GM21717 (cell line): Measurements from ENCODE around the gene FDXR.

ENCODE experiments used
- ATAC-seq: cut with Tn5 transposase; IDR thresholded peaks from one replicate; pipeline ENCODE4 v1.9.1; 2021; ENCODE audit warnings: mild to moderate bottlenecking, moderate library complexity; ENCODE audit not compliant: unreplicated experiment

The FDXR gene

GRCh38 chr17:74839990-74840852, 32.6 kb downstream of the FDXR start:
- no peak for ATAC-seq

GRCh38 chr17:74838274-74838673, 34.5 kb downstream of the FDXR start:
- ATAC-seq: no peak

DNA sequence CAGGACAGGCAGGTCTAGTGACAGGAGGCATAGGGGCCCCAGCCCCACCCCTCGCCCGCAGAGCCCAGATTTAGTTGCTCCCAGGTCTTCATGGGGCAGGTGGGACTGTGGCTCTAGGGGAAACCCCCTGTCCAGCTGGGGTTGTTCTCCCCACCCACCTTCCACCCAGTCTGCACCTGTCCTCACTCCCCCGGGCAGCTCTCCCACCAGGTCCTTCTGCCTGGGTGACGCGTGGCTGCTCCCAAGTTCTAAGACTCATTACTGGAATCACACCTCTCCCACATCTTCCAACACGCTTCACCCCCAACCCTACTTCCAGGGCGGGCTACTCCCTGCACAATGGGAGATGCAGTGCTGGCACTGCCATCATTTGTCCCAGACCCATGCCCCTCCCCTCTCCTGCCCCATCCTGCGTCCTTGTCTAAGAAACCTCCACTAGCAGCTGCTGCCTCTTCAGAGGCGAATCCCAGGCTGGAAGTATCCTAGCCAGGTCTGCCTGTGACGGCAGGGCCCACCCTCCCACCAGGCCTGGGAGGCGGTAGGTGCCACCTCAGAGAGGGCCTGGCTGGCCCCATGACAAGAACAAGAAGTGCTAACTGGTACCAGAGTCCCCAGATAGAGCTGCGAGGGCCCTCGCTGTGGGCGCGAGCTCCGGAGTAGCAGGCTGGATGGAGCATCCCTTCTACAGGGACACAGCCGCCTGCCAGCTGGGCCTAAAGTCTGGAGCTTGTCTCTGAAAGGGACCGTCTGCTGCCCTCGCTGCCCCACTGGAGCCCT, 35.9 kb downstream of the FDXR start:
- no peak for ATAC-seq

GRCh38 chr17:74836191-74836590, 36.6 kb downstream of the FDXR start:
- ATAC-seq: no peak

DNA sequence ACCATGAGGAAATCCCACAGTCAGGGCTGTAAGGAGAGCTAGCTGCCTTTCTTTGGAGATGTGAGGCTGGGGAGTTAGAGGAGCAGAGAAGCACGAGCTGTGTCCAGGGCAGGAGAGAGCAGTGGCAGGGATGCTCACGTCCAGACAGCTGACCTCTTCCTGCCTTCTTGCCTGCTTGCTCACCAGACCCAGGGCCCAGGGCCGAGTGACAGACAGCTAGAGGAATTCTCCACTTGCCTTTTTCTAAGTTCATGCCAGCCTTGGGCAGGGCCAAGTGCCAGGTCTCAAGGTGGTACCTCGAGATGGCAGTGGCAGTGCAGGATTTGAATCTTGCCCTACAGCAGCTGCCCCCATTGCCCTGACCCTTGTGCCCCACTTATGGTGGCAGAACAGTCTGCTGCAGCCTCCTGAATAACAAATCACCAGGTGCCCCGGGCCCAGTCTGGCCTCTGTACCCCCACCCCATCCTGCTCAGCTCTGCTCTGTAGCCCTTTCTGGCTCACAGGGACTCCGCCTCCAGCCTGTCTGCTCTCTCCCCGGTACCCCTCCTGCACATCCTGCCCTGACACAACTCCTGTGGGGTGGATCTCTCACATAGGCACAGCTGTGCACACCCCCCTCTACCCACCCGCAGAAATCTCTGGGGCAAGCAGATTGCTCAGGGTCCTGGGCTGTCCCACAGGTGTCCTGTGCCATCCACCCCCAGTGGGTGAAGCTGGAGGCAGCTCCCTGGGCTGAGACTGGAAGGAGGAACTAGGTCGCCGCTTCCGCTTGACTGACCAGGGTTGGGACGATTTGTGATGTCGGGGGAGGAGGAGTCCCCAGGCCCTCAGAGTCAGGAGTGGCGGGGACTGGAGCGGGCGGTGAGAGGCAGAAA, 39.1 kb downstream of the FDXR start:
- ATAC-seq: no peak

- no peak for ATAC-seq
These were observed 40.4 kb downstream of the FDXR start for GRCh38 chr17:74832421-74832820.

DNA sequence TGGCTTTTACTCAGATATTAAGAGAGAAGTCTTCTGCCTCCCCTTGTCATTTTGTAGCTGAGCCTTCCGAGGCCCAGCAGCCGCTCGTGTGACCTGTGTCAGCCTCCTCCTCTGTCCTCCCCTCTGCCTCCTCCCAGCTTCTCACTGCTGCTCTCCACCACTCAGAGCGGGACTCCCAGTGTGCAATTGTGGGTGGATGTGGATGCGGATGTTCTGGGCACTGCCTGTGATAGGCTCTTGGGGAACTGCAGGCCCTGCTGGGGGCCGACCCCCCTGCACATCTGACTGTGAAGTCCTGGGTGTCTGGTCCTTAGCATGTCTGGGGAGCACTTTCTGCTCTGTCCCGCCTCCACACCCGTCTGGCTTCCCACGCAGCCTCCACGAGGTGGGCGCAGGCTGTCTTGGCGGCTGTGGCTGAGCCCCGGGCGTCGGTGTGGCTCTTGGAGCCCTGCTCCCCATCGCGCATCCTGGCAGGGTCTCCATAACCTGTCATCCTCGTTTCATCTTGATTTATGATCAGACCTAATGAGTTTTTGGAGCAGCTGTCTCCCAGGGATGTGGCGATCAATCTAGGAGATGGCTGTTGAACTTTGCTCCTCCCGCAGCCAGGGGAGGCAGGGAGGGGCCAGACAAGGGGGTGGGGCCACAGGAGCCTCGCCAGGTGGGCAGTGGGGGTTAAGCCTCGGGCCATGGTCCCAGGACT, 41.2 kb downstream of the FDXR start:
- ATAC-seq: no peak

DNA sequence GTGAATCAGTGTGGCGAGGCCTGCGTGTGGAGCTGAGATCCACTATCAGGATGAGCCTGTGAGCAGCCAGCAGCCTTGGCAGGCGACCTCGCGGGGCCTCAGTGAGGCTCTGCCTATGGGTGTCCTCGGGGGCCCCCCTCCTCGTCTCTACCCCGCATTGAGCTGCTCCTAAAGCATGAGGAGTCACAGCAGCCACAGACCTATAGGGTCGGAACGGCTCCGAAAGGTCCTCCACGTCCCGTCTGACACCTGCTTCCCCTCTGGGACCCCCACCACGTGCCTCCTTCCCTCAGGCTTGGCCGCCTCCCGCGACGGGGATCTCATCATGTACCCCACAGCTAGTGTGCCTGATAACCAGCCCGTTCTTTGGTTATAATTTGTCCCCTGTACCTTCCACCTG, 41.9 kb downstream of the FDXR start:
- no peak for ATAC-seq

GRCh38 chr17:74827800-74828199, 45.0 kb downstream of the FDXR start:
- ATAC-seq: no peak

DNA sequence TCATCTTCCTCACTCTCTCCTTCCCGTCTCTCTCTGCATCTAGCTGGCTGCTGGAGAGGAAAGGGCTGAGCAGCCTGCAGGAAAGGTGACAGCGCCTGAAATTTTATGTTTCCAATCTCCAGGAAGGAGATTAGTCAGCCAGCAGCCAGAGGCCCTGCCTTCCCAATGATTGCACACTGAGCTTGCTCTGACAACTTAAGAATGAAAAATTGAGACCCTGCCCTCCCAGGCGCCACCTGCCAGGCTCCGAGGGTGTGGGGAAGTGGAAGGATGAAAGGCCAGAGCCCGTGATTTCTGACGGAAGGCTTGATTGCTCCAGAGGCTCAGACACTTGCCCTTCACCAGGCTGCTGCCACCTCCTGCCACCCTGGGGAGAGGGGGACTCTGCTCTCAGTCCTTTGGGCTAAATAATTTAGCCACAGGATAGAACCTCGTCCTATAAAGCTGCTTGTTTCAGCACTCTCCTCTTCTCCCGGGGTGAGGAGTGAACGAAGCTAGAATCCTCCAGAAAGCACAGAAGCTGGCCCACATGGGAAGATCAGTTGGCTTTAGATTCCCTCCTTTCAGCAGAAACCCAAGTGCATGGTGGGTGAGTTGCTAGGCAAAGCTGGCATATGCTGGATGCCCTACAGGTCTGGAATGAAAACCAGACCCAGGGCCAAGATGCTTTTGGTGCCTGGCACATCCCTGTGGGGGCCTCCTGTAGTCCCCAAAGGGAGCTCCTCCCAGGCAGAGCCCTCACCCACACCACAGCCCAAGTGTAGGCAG, 46.7 kb downstream of the FDXR start:
- no peak for ATAC-seq

DNA sequence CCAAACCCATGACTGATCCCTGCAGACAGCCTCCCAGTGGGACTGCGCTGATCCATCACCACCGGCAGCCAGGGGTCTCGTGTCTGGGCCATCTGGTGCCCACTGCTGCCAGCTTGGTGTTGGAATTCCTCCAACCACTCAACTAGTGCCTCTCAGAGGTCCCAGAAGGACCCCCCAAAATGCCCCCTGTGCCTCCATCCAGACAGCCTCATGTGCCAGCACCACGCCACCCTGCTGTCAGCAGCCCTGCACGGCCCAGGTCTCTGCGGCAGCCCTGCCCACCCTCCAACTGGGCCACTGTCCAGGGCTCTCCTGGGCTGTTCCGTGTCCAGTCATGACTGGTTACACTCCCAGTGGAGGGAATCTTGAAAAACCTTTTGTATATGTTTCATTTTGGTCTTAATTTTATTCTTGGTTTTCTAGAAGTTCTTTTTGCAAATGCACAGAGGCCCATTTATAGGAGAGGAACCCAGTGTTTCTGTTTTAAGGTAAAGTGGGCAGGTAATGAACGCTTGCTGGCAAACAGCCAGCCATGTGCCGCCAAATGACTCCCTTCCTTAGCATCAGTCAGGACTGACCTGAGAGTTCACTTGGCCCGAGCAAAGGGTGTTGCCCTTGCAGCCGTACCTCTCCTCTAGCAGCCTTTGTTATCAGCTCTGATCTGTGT, 47.7 kb downstream of the FDXR start:
- ATAC-seq: no peak

- no peak for ATAC-seq
These were observed 49.8 kb downstream of the FDXR start for GRCh38 chr17:74822939-74823367.

- ATAC-seq: no peak
These were observed 50.4 kb downstream of the FDXR start for GRCh38 chr17:74822335-74822938.

GRCh38 chr17:74821655-74822334, 51.0 kb downstream of the FDXR start:
- no peak for ATAC-seq

DNA sequence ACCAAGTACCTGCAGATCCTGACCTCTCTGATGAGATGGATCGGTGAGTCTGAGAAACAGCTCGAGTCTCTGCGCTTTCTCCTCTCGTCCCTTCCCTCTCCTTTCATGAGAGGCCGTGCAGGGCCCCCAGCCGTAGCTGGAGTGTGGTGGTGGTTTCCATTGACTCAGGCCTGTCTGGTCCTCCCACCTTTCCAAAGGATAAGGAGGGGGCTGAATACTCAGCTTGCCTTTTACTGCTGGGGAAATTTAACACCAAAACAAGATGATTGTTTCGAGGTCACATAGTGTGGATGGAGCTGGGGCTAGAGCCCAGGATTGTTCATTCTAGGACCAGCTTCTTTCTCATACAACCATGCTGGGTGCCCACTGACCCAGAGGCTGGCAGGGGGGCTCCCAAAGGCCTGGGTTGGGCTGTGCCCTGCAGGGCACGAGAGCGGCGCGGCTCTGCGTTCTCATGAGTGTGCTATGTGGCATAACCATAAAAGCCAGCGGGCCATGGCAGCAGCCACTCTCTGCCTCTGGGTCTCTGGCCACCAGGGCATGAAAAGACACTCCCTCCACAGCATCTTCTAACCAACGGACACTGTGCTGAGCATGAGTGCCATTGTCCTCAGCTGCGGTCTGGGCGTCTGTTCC, 52.9 kb downstream of the FDXR start:
- ATAC-seq: no peak

DNA sequence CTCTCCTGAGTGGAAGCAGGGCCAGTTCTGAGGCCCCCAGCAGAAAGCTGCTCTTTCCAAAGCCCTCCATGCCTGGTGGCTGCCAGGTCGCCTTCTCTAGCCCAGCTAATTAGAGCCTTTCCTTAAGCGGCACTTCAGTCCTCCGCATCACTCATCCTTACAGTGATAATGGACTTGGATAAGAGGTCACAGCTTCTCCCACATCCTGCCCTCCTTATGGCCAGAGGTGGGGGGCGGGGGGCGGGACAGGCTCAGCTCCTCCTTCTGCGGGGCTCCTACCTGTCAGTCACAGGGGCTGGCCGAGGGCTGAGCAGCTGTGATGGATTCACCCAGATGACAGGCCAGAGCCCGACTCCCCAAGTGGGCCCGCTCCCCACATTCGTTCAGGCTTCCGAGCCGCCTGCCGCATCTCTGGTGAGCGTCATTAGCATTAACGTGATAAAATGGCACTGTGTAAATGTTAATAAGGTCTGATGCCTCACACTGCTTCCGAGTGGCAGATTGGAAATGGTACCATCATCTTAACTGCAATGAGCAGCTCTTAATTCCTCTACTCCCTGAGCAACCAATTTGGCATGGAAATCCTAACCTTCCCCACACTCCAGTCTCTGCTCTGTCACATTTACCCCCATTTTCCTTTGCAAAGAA, 54.4 kb downstream of the FDXR start:
- no peak for ATAC-seq

GRCh38 chr17:74816905-74817620, 55.7 kb downstream of the FDXR start:
- no peak for ATAC-seq
